Measurements from ENCODE around the gene TMEFF1. TPM values are rescaled to one million over a fixed set of nuclear protein-coding genes. Genes with fewer than 3 reads are reported as not detected.

Gene TMEFF1
- total and polyA plus RNA-seq, 2 donors (not counting 1 experiment from before 2014, with no cell fraction given) = 1.1 to 2.5 TPM

DNA sequence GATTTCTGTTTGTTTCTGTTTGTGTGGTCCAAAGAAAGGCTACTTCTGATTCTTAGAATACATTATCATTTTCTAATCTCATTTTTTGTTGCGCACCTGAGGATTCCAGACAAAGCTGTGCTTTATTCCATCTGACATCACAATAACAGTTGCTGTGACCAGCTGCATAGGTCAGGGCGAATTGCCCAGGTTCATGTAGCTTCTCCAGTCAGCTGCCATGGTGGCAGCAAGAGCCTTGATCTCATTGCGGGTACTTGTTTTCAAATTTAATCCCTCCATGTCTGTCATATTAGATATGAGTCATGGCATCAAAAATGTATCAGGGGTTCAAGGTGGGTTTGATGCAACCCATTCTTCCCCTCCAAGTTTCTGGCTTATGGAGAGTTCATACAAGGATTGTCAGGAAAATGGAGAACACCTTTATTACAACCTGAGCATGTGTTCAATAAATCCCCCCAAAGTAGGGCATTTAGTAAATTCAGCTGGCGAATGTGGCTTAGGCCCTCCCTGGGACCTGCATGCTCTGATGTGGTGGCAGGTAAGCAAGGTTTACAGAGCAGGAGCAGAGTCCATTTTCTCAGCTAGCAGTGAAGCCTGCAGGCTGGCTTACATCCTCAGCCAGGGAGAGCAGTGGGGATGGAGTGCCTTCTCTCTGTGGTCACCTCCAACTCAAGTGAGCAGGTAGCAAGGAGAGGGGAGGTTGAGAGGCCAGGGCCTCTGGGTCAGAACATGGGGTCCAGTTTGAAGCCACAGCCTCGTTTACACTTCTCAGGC is 118.9 kb downstream of the TMEFF1 start:
- Histone ChIP-seq H3K36me3 (ENCODE audit: control insufficient read depth, insufficient read depth, low read length) (no peaks in the 10 kb centered on the region), H3K4me3 (replicated peaks in 1 of 4; ENCODE audit: control extremely low read depth in 1 of 4, insufficient read depth in 1 of 4, low read depth in 3 of 4, low read length in 4 of 4) (no peak overlapping the region), H3K27ac (ENCODE audit: insufficient read depth, low read length) (no peak overlapping the region), H3K4me2 (ENCODE audit: extremely low read depth, insufficient read depth, low read length) (no peak overlapping the region), H3K27me3 (ENCODE audit: control insufficient read depth, insufficient read depth, low read length) (no peaks in the 10 kb centered on the region), H2AFZ (ENCODE audit: low read length) (no peak overlapping the region), H3K79me2 (ENCODE audit: control insufficient read depth, insufficient read depth, low read length) (no peaks in the 10 kb centered on the region), H3K9ac (ENCODE audit: insufficient read depth, low read length) (no peak overlapping the region), H3K4me1 (ENCODE audit: control insufficient read depth, extremely low read depth, insufficient read depth, low read length) (peaks cover 12% of the 10 kb centered on the region), H4K20me1 (ENCODE audit: control insufficient read depth, extremely low read depth, insufficient read depth, low read length) (no peaks in the 10 kb centered on the region), H3K9me3 (ENCODE audit: control insufficient read depth, insufficient read depth, low read depth, low read length) (no peaks in the 10 kb centered on the region)
- TF ChIP-seq EZH2 (IDR thresholded peaks at IDR 0.05; ENCODE audit: low read length, missing control alignments) = no peak
- TF ChIP-seq, protein P1, sequence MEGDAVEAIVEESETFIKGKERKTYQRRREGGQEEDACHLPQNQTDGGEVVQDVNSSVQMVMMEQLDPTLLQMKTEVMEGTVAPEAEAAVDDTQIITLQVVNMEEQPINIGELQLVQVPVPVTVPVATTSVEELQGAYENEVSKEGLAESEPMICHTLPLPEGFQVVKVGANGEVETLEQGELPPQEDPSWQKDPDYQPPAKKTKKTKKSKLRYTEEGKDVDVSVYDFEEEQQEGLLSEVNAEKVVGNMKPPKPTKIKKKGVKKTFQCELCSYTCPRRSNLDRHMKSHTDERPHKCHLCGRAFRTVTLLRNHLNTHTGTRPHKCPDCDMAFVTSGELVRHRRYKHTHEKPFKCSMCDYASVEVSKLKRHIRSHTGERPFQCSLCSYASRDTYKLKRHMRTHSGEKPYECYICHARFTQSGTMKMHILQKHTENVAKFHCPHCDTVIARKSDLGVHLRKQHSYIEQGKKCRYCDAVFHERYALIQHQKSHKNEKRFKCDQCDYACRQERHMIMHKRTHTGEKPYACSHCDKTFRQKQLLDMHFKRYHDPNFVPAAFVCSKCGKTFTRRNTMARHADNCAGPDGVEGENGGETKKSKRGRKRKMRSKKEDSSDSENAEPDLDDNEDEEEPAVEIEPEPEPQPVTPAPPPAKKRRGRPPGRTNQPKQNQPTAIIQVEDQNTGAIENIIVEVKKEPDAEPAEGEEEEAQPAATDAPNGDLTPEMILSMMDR (conservative IDR thresholded peaks at IDR 0.05 in 1 of 2, IDR thresholded peaks at IDR 0.05 in 1 of 2; ENCODE audit: low read depth in 1 of 2, low read length in 2 of 2) = no peak
- DNase-seq (ENCODE audit: low read depth in 2 of 2) = no peak

DNA sequence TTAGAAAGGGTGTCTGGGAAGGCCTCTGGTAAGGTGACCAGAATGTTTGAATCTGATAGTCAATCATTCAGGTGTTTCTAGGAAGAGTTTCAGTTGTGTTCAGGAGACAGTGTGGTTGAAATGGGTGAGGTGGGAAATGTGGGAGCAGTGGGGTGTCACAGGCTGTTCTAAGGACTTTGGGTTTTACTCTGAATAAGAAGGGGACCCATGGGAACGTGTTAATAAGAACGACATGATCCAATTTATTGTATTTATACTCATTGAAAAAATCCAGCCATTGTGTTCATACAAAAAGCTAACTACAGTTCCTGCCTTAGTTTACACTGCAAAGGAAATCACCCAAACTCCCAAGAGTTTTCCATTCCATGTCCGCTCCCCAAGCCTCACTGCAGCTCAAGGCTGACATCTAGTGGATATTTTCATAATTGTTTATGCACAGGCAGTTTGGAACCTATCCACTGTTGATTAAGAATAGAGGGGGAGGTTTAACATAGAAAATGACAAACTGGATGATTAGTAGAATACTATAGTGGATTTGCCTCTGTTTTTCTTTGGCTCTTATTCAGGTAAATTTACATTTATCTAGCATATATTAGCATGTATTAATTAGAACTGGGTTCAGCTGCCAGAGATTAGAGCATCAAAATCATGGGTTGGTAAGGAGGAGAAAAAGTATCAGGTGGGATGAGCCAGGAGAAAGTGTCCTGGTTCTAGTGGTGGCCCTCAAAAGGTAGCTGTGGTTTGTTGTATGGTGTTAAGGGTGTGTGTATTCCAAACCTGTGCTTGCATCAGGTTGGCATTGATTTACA is 122.6 kb downstream of the TMEFF1 start:
- Histone ChIP-seq H3K9ac (ENCODE audit: insufficient read depth, low read length) (no peak overlapping the region), H3K27ac (ENCODE audit: insufficient read depth, low read length) (no peak overlapping the region), H3K36me3 (ENCODE audit: control insufficient read depth, insufficient read depth, low read length) (no peaks in the 10 kb centered on the region), H3K4me3 (replicated peaks in 1 of 4; ENCODE audit: control extremely low read depth in 1 of 4, insufficient read depth in 1 of 4, low read depth in 3 of 4, low read length in 4 of 4) (no peak overlapping the region), H2AFZ (ENCODE audit: low read length) (no peak overlapping the region), H3K4me1 (ENCODE audit: control insufficient read depth, extremely low read depth, insufficient read depth, low read length) (peaks cover 5% of the 10 kb centered on the region), H4K20me1 (ENCODE audit: control insufficient read depth, extremely low read depth, insufficient read depth, low read length) (no peaks in the 10 kb centered on the region), H3K27me3 (ENCODE audit: control insufficient read depth, insufficient read depth, low read length) (peaks cover 2% of the 10 kb centered on the region), H3K9me3 (ENCODE audit: control insufficient read depth, insufficient read depth, low read depth, low read length) (no peaks in the 10 kb centered on the region), H3K4me2 (ENCODE audit: extremely low read depth, insufficient read depth, low read length) (no peak overlapping the region), H3K79me2 (ENCODE audit: control insufficient read depth, insufficient read depth, low read length) (no peaks in the 10 kb centered on the region)
- peak; percentile 44 to 71 for DNase-seq (ENCODE audit: low read depth in 2 of 2)
- no peak for TF ChIP-seq EZH2 (IDR thresholded peaks at IDR 0.05; ENCODE audit: low read length, missing control alignments)
- TF ChIP-seq, protein P1 (conservative IDR thresholded peaks at IDR 0.05 in 1 of 2, IDR thresholded peaks at IDR 0.05 in 1 of 2; ENCODE audit: low read depth in 1 of 2, low read length in 2 of 2) = peak; percentile 76 to 82

DNA sequence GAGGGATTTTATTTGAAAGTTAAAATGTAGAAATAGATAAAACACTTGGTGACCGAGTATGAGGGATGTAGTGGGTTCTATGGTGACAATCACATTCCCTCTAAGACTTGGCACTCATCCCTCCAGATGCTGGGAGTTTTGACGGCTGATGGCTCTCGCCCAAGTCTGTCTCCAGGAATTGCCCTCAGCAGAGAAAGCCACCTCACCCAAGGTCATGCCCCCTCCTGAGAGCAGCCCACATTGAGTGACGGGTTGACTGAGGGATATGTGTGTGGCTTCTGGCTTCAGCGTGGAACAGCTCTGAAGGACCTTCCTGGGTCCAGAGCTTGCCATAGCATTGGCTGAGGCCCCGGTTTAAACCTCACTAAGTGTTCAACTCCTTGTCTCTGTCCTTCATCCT is 124.3 kb downstream of the TMEFF1 start:
- Histone ChIP-seq H3K27me3 (ENCODE audit: control insufficient read depth, insufficient read depth, low read length) (peaks cover 2% of the 10 kb centered on the region), H4K20me1 (ENCODE audit: control insufficient read depth, extremely low read depth, insufficient read depth, low read length) (no peaks in the 10 kb centered on the region), H3K9me3 (ENCODE audit: control insufficient read depth, insufficient read depth, low read depth, low read length) (no peaks in the 10 kb centered on the region), H3K4me1 (ENCODE audit: control insufficient read depth, extremely low read depth, insufficient read depth, low read length) (no peaks in the 10 kb centered on the region), H3K4me2 (ENCODE audit: extremely low read depth, insufficient read depth, low read length) (no peak overlapping the region), H3K4me3 (replicated peaks in 1 of 4; ENCODE audit: control extremely low read depth in 1 of 4, insufficient read depth in 1 of 4, low read depth in 3 of 4, low read length in 4 of 4) (no peak overlapping the region), H3K36me3 (ENCODE audit: control insufficient read depth, insufficient read depth, low read length) (no peaks in the 10 kb centered on the region), H2AFZ (ENCODE audit: low read length) (no peak overlapping the region), H3K79me2 (ENCODE audit: control insufficient read depth, insufficient read depth, low read length) (no peaks in the 10 kb centered on the region), H3K27ac (ENCODE audit: insufficient read depth, low read length) (no peak overlapping the region), H3K9ac (ENCODE audit: insufficient read depth, low read length) (no peak overlapping the region)
- TF ChIP-seq, protein P1 (conservative IDR thresholded peaks at IDR 0.05 in 1 of 2, IDR thresholded peaks at IDR 0.05 in 1 of 2; ENCODE audit: low read depth in 1 of 2, low read length in 2 of 2) = no peak
- peak; percentile 41 for TF ChIP-seq EZH2 (IDR thresholded peaks at IDR 0.05; ENCODE audit: low read length, missing control alignments)
- no peak for DNase-seq (ENCODE audit: low read depth in 2 of 2)
